ENCODE data around the gene RNU5B-1. TPM values are rescaled to one million over a fixed set of nuclear protein-coding genes. Genes with fewer than 3 reads are reported as not detected.

Gene RNU5B-1
- total and polyA plus RNA-seq, 9 of the 15 experiments (the other 6 are each of a cell fraction or from before 2014, with no cell fraction given), result 14.2 TPM; not detected in 8

DNA sequence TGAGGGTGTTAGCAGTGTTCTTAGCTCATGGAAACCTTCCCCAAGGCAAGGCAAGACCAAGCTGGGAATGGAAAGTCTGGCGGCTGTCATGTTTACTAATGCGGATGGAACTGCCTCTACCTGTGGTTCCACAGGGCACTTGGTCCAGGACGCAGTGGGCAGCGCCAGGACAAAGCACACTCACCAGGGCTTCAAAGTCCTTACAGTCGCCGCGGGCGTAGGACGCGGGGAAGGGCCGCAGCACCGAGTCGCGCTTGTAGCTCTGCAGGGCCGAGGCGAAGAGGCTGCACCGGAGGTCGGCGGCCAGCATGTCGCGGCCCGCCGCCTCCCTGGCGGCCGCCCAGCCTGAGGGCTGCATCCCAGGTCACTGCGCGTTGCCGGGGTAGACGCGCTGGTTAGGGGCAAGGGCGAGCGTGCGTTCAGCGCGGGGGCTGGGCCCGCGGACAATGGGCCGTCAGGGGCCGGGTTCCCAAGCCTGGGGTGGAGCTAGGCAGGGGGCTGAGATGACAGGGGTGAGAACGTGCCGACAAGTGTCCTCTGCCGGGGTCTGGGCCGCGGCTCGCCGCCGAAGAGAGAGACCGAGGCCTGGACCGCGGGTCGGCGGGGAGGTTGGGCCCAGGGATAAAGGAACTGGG is 18.3 kb upstream of the RNU5B-1 start:
- H3K4me2 ChIP-seq (ENCODE audit: insufficient read depth, low read length), result peak overlapping the region; percentile 85
- peak in 2 of 4 experiments; percentile 43 to 51 for DNase-seq (ENCODE audit: extremely low read depth in 1 of 4, low spot score in 3 of 4)
- H3K9me3 ChIP-seq (replicated peaks; ENCODE audit: control insufficient read depth, insufficient read depth, low read depth, low read length), result no peaks in the 10 kb centered on the region
- in situ Hi-C loops (cut with MboI) (no loop called here), intact Hi-C loops (cut with micrococcal nuclease) (no loop called here)
- peak overlapping the region; percentile 53 for H3K4me3 ChIP-seq
- ChIA-PET POLR2A (interaction anchor here (0.7 to 8.4 kb wide), 14 partner anchors 8 to 103 kb away, joined by 3 to 91 read pairs (median 4); partner anchors contain the start of genes CLPX, RNU5A-1 and RNU5B-1), CTCF (ENCODE audit: low intra/inter-chr PET ratio) (no interaction called here)
- no peaks in the 10 kb centered on the region for H4K20me1 ChIP-seq (replicated peaks; ENCODE audit: control insufficient read depth, insufficient read depth, low read length)
- H3K4me1 ChIP-seq (replicated peaks in 1 of 2; ENCODE audit: control insufficient read depth in 2 of 2, insufficient read depth in 2 of 2, low read length in 2 of 2), result peaks cover 10 to 17% of the 10 kb centered on the region in 2 experiments; a peak in 4 of 5 replicates
- H3K36me3 ChIP-seq (ENCODE audit: control insufficient read depth, insufficient read depth, low read length), result no peaks in the 10 kb centered on the region
- no peaks in the 10 kb centered on the region for H3K9me1 ChIP-seq (ENCODE audit: control insufficient read depth, insufficient read depth, low read length)
- WGBS (ENCODE audit: insufficient coverage, low coverage, missing lambda C conversion rate), result 3% methylated on average over 29 of the region's 52 CpGs
- H3K27ac ChIP-seq (ENCODE audit: extremely low read depth, low read depth, low read length), result peak overlapping the region; percentile 68
- H2AFZ ChIP-seq (ENCODE audit: low read depth, low read length), result peak overlapping the region; percentile 95
- no peak for FAIRE-seq
- H3K9ac ChIP-seq (ENCODE audit: insufficient read depth in 1 of 2, low read depth in 2 of 2, low read length in 2 of 2), result peak overlapping the region; percentile 55 to 97
- BruUV-seq (replicated peaks), result no TSS peak
- peaks cover 4% of the 10 kb centered on the region; the same call in 1 of the 3 replicates for H3K79me2 ChIP-seq (ENCODE audit: control insufficient read depth, insufficient read depth, low read length)
- peak; percentile 73 for ATAC-seq
- no peaks in the 10 kb centered on the region for H3K27me3 ChIP-seq (ENCODE audit: control insufficient read depth in 2 of 2, insufficient read depth in 2 of 2, low read length in 2 of 2)
- TF ChIP-seq ZNF583 (CRISPR knock-in tag; IDR thresholded peaks at IDR 0.05), result no peak
- no peak for TF ChIP-seq KHSRP (IDR thresholded peaks at IDR 0.05)
- TF ChIP-seq PHF20 (IDR thresholded peaks at IDR 0.05; ENCODE audit: partially characterized antibody), result peak; percentile 81
- TF ChIP-seq, protein P1, sequence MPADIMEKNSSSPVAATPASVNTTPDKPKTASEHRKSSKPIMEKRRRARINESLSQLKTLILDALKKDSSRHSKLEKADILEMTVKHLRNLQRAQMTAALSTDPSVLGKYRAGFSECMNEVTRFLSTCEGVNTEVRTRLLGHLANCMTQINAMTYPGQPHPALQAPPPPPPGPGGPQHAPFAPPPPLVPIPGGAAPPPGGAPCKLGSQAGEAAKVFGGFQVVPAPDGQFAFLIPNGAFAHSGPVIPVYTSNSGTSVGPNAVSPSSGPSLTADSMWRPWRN (IDR thresholded peaks at IDR 0.05; ENCODE audit: low read depth), result no peak
- TF ChIP-seq, protein P2, sequence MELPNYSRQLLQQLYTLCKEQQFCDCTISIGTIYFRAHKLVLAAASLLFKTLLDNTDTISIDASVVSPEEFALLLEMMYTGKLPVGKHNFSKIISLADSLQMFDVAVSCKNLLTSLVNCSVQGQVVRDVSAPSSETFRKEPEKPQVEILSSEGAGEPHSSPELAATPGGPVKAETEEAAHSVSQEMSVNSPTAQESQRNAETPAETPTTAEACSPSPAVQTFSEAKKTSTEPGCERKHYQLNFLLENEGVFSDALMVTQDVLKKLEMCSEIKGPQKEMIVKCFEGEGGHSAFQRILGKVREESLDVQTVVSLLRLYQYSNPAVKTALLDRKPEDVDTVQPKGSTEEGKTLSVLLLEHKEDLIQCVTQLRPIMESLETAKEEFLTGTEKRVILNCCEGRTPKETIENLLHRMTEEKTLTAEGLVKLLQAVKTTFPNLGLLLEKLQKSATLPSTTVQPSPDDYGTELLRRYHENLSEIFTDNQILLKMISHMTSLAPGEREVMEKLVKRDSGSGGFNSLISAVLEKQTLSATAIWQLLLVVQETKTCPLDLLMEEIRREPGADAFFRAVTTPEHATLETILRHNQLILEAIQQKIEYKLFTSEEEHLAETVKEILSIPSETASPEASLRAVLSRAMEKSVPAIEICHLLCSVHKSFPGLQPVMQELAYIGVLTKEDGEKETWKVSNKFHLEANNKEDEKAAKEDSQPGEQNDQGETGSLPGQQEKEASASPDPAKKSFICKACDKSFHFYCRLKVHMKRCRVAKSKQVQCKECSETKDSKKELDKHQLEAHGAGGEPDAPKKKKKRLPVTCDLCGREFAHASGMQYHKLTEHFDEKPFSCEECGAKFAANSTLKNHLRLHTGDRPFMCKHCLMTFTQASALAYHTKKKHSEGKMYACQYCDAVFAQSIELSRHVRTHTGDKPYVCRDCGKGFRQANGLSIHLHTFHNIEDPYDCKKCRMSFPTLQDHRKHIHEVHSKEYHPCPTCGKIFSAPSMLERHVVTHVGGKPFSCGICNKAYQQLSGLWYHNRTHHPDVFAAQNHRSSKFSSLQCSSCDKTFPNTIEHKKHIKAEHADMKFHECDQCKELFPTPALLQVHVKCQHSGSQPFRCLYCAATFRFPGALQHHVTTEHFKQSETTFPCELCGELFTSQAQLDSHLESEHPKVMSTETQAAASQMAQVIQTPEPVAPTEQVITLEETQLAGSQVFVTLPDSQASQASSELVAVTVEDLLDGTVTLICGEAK (IDR thresholded peaks at IDR 0.05), result 0 out of 2 replicates have a peak, but pooled peaks have one; percentile 27
- TF ChIP-seq, protein P2 (CRISPR knock-in tag; IDR thresholded peaks at IDR 0.05), result no peak
- no peak for TF ChIP-seq MAFF (IDR thresholded peaks at IDR 0.05; ENCODE audit: low read length)
- TF ChIP-seq STAT5A (IDR thresholded peaks at IDR 0.05; ENCODE audit: borderline replicate concordance, low read length), result no peak
- TF ChIP-seq TCFL5 (CRISPR knock-in tag; conservative IDR thresholded peaks at IDR 0.05), result no peak
- peak; percentile 40; the same call in 1 of the 2 replicates for TF ChIP-seq L3MBTL2 (IDR thresholded peaks at IDR 0.05)
- TF ChIP-seq FOSL1 (tag; conservative IDR thresholded peaks at IDR 0.05), result no peak
- no peak for TF ChIP-seq ZNF146 (CRISPR knock-in tag; IDR thresholded peaks at IDR 0.05; ENCODE audit: unreplicated experiment)

All from K562 (cell line).